Stimulated activated CD8-positive, alpha-beta memory T cell treated with anti-CD3 and anti-CD28 coated beads, Interleukin-4, amount 100 ng/mL, for 48 hours (primary cell): ENCODE data around the gene WDFY2.

Experiments used
- DNase-seq: peaks from one replicate; pipeline ENCODE4 v3.0.0-alpha.2; 2020

The WDFY2 gene

GRCh38 chr13:51717786-51718398 lies 133.6 kb downstream of the WDFY2 start:
- DNase-seq: no peak

GRCh38 chr13:51719394-51719793 lies 135.1 kb downstream of the WDFY2 start:
- DNase-seq: no peak

GRCh38 chr13:51721496-51721895 lies 137.2 kb downstream of the WDFY2 start:
- DNase-seq: no peak

GRCh38 chr13:51723529-51723928 lies 139.3 kb downstream of the WDFY2 start:
- DNase-seq: no peak

GRCh38 chr13:51724721-51725120 lies 140.5 kb downstream of the WDFY2 start:
- no peak for DNase-seq

GRCh38 chr13:51726446-51727193 lies 142.4 kb downstream of the WDFY2 start:
- DNase-seq: no peak

GRCh38 chr13:51727634-51728274 lies 143.5 kb downstream of the WDFY2 start:
- DNase-seq: no peak

GRCh38 chr13:51728275-51728673 lies 144.0 kb downstream of the WDFY2 start:
- DNase-seq: no peak

- no peak for DNase-seq
Measured at GRCh38 chr13:51728972-51729371, 144.7 kb downstream of the WDFY2 start.

GRCh38 chr13:51729866-51730553 lies 145.7 kb downstream of the WDFY2 start:
- DNase-seq: peak; percentile 55

GRCh38 chr13:51730927-51731326 lies 146.7 kb downstream of the WDFY2 start:
- no peak for DNase-seq

- no peak for DNase-seq
Measured at GRCh38 chr13:51731759-51732158, 147.5 kb downstream of the WDFY2 start.

GRCh38 chr13:51733374-51734298 lies 149.4 kb downstream of the WDFY2 start:
- no peak for DNase-seq

- no peak for DNase-seq
Measured at GRCh38 chr13:51734786-51735185, 150.5 kb downstream of the WDFY2 start.

- no peak for DNase-seq
Measured at GRCh38 chr13:51737609-51738008, 153.3 kb downstream of the WDFY2 start.

GRCh38 chr13:51738226-51738905 lies 154.1 kb downstream of the WDFY2 start:
- no peak for DNase-seq

GRCh38 chr13:51739027-51739764 lies 154.9 kb downstream of the WDFY2 start:
- no peak for DNase-seq

GRCh38 chr13:51740698-51741097 lies 156.4 kb downstream of the WDFY2 start:
- DNase-seq: no peak

GRCh38 chr13:51742031-51742430 lies 157.8 kb downstream of the WDFY2 start:
- no peak for DNase-seq

- no peak for DNase-seq
Measured at GRCh38 chr13:51742611-51743010, 158.3 kb downstream of the WDFY2 start.

GRCh38 chr13:51745243-51745642 lies 161.0 kb downstream of the WDFY2 start:
- no peak for DNase-seq
